ENCODE results near the gene MGAM2.

Gene MGAM2

GRCh38 chr7:142120524-142120923 is 9.0 kb downstream of the MGAM2 start:
- no peak for DNase-seq (ENCODE audit: low read depth)

- DNase-seq (ENCODE audit: low read depth) = no peak
These were observed 11.7 kb downstream of the MGAM2 start for GRCh38 chr7:142123184-142123583.

- DNase-seq (ENCODE audit: low read depth) = no peak
These were observed 13.9 kb downstream of the MGAM2 start for GRCh38 chr7:142125256-142125955.

- no peak for DNase-seq (ENCODE audit: low read depth)
These were observed 18.7 kb downstream of the MGAM2 start for GRCh38 chr7:142130267-142130666.

- DNase-seq (ENCODE audit: low read depth) = no peak
These were observed 20.1 kb downstream of the MGAM2 start for GRCh38 chr7:142131439-142132185.

GRCh38 chr7:142133731-142134148 is 22.2 kb downstream of the MGAM2 start:
- no peak for DNase-seq (ENCODE audit: low read depth)

GRCh38 chr7:142134909-142135308 is 23.4 kb downstream of the MGAM2 start:
- DNase-seq (ENCODE audit: low read depth) = no peak

GRCh38 chr7:142138996-142139395 is 27.5 kb downstream of the MGAM2 start:
- no peak for DNase-seq (ENCODE audit: low read depth)

- DNase-seq (ENCODE audit: low read depth) = no peak
These were observed 28.3 kb downstream of the MGAM2 start for GRCh38 chr7:142139597-142140400.

GRCh38 chr7:142140401-142140959 is 29.0 kb downstream of the MGAM2 start:
- DNase-seq (ENCODE audit: low read depth) = no peak

- no peak for DNase-seq (ENCODE audit: low read depth)
These were observed 31.2 kb downstream of the MGAM2 start for GRCh38 chr7:142142702-142143101.

- no peak for DNase-seq (ENCODE audit: low read depth)
These were observed 34.6 kb downstream of the MGAM2 start for GRCh38 chr7:142146124-142146523.

GRCh38 chr7:142150356-142150755 is 38.8 kb downstream of the MGAM2 start:
- no peak for DNase-seq (ENCODE audit: low read depth)

GRCh38 chr7:142150869-142151268 is 39.4 kb downstream of the MGAM2 start:
- no peak for DNase-seq (ENCODE audit: low read depth)

GRCh38 chr7:142152076-142152475 is 40.6 kb downstream of the MGAM2 start:
- DNase-seq (ENCODE audit: low read depth) = no peak

- DNase-seq (ENCODE audit: low read depth) = no peak
These were observed 41.9 kb downstream of the MGAM2 start for GRCh38 chr7:142153400-142153799.

- DNase-seq (ENCODE audit: low read depth) = no peak
These were observed 47.4 kb downstream of the MGAM2 start for GRCh38 chr7:142158736-142159496.

GRCh38 chr7:142161921-142162320 is 50.4 kb downstream of the MGAM2 start:
- DNase-seq (ENCODE audit: low read depth) = no peak

- DNase-seq (ENCODE audit: low read depth) = no peak
These were observed 57.2 kb downstream of the MGAM2 start for GRCh38 chr7:142168746-142169145.

- DNase-seq (ENCODE audit: low read depth) = no peak
These were observed 61.4 kb downstream of the MGAM2 start for GRCh38 chr7:142172932-142173331.

- no peak for DNase-seq (ENCODE audit: low read depth)
These were observed 62.9 kb downstream of the MGAM2 start for GRCh38 chr7:142174441-142174840.

- DNase-seq (ENCODE audit: low read depth) = no peak
These were observed 64.1 kb downstream of the MGAM2 start for GRCh38 chr7:142175594-142175993.
